Progenitor cell of endocrine pancreas (in vitro differentiated cells): ENCODE measurements around the gene SLC25A26. TPM values are rescaled to one million over a fixed set of nuclear protein-coding genes. Genes with fewer than 3 reads are reported as not detected.

Source experiments
- DNase-seq: peaks from one replicate; pipeline ENCODE4 v3.0.0; 2021; ENCODE audit warnings: low spot score; ENCODE audit not compliant: unreplicated experiment
- H3K27ac Mint-ChIP-seq: 2 replicates; pipeline ENCODE4 v1.8.0; 2021; ENCODE audit warnings: mild to moderate bottlenecking, moderate library complexity, mixed read lengths
- H3K27me3 Mint-ChIP-seq: 2 replicates; pipeline ENCODE4 v1.8.0; 2021; ENCODE audit warnings: mixed read lengths
- H3K36me3 Mint-ChIP-seq: 2 replicates; pipeline ENCODE4 v1.8.0; 2022; ENCODE audit warnings: mixed read lengths; ENCODE audit not compliant: insufficient read depth
- H3K4me1 Mint-ChIP-seq: 2 replicates; pipeline ENCODE4 v1.8.0; 2021; ENCODE audit warnings: low read depth, mixed read lengths
- H3K4me3 Mint-ChIP-seq: 2 replicates; pipeline ENCODE4 v1.8.0; 2021; ENCODE audit warnings: low read depth, mild to moderate bottlenecking, moderate library complexity, mixed read lengths
- H3K9me3 Mint-ChIP-seq: 2 replicates; pipeline ENCODE4 v1.8.0; 2021; ENCODE audit warnings: low read depth, mixed read lengths
- CTCF ChIP-seq: fragments of 200-600 bp; sonication (generic); IDR thresholded peaks from one replicate; pipeline ENCODE4 v1.5.0; 2021; ENCODE audit warnings: antibody characterized with exemption, mild to moderate bottlenecking; ENCODE audit not compliant: unreplicated experiment
- total RNA-seq: library from RNA; stranded (reverse); gene quantifications from 2 replicates; pipeline ENCODE4 v1.2.1, GENCODE V29; 2021

Gene SLC25A26
- total RNA-seq, 1 donor from 2014 or later, result 18.9 TPM

GRCh38 chr3:66326340-66326739, 105.5 kb downstream of the SLC25A26 start:
- Mint-ChIP-seq H3K4me3 (no peak overlapping the region), H3K4me1 (peaks cover 4% of the 10 kb centered on the region), H3K9me3 (no peaks in the 10 kb centered on the region), H3K27ac (no peak overlapping the region), H3K36me3 (no peaks in the 10 kb centered on the region), H3K27me3 (no peaks in the 10 kb centered on the region)
- TF ChIP-seq CTCF, result no peak
- DNase-seq, result no peak

GRCh38 chr3:66335671-66336070, 114.9 kb downstream of the SLC25A26 start:
- no peak for TF ChIP-seq CTCF
- H3K4me3 Mint-ChIP-seq, result no peak overlapping the region
- no peak overlapping the region for H3K27ac Mint-ChIP-seq
- H3K36me3 Mint-ChIP-seq, result peaks cover 2% of the 10 kb centered on the region
- H3K27me3 Mint-ChIP-seq, result no peaks in the 10 kb centered on the region
- H3K4me1 Mint-ChIP-seq, result no peaks in the 10 kb centered on the region
- H3K9me3 Mint-ChIP-seq, result no peaks in the 10 kb centered on the region
- no peak for DNase-seq

GRCh38 chr3:66336333-66336766, 115.5 kb downstream of the SLC25A26 start:
- Mint-ChIP-seq H3K36me3 (peaks cover 2% of the 10 kb centered on the region), H3K9me3 (no peaks in the 10 kb centered on the region), H3K4me1 (no peaks in the 10 kb centered on the region), H3K27me3 (no peaks in the 10 kb centered on the region), H3K27ac (no peak overlapping the region), H3K4me3 (no peak overlapping the region)
- no peak for TF ChIP-seq CTCF
- DNase-seq, result no peak

- no peaks in the 10 kb centered on the region for H3K27me3 Mint-ChIP-seq
- no peaks in the 10 kb centered on the region for H3K4me1 Mint-ChIP-seq
- peaks cover 2% of the 10 kb centered on the region for H3K36me3 Mint-ChIP-seq
- no peak overlapping the region for H3K27ac Mint-ChIP-seq
- no peak overlapping the region for H3K4me3 Mint-ChIP-seq
- DNase-seq, result no peak
- TF ChIP-seq CTCF, result no peak
- H3K9me3 Mint-ChIP-seq, result peaks cover 2% of the 10 kb centered on the region
Observed at GRCh38 chr3:66338927-66339326, 118.1 kb downstream of the SLC25A26 start.

GRCh38 chr3:66342717-66343356, 122.0 kb downstream of the SLC25A26 start:
- Mint-ChIP-seq H3K9me3 (peaks cover 10% of the 10 kb centered on the region), H3K27ac (no peak overlapping the region), H3K4me3 (no peak overlapping the region), H3K27me3 (no peaks in the 10 kb centered on the region), H3K4me1 (peaks cover 8% of the 10 kb centered on the region), H3K36me3 (peaks cover 8% of the 10 kb centered on the region)
- TF ChIP-seq CTCF, result no peak
- DNase-seq, result no peak
